ENCODE results near the gene C10orf90. TPM values are rescaled to one million over a fixed set of nuclear protein-coding genes. Genes with fewer than 3 reads are reported as not detected.

C10orf90 gene
- total RNA-seq, 4 donors from 2014 or later: not detected

GRCh38 chr10:126470991-126471390 lies 199.5 kb downstream of the C10orf90 start:
- no peaks in the 10 kb centered on the region for H3K36me3 ChIP-seq
- DNase-seq: no peak
- no peak overlapping the region for H3K27ac ChIP-seq
- H3K4me3 ChIP-seq: no peak overlapping the region
- no peak for TF ChIP-seq CTCF (IDR thresholded peaks at IDR 0.05)
- TF ChIP-seq POLR2A (IDR thresholded peaks at IDR 0.05): no peak
- no peaks in the 10 kb centered on the region for H3K9me3 ChIP-seq
- H3K27me3 ChIP-seq: no peaks in the 10 kb centered on the region
- H3K4me1 ChIP-seq: no peaks in the 10 kb centered on the region

- Histone ChIP-seq H3K4me1 (no peaks in the 10 kb centered on the region), H3K4me3 (no peak overlapping the region), H3K27ac (no peak overlapping the region), H3K9me3 (no peaks in the 10 kb centered on the region), H3K36me3 (no peaks in the 10 kb centered on the region), H3K27me3 (no peaks in the 10 kb centered on the region)
- no peak for DNase-seq
- no peak for TF ChIP-seq POLR2A (IDR thresholded peaks at IDR 0.05)
- TF ChIP-seq CTCF (IDR thresholded peaks at IDR 0.05): no peak
These were observed 200.8 kb downstream of the C10orf90 start for GRCh38 chr10:126469692-126470091.

GRCh38 chr10:126468876-126469643 lies 201.4 kb downstream of the C10orf90 start:
- no peak for DNase-seq

GRCh38 chr10:126468467-126468866 lies 202.0 kb downstream of the C10orf90 start:
- Histone ChIP-seq H3K36me3 (no peaks in the 10 kb centered on the region), H3K4me1 (no peaks in the 10 kb centered on the region), H3K27ac (no peak overlapping the region), H3K9me3 (no peaks in the 10 kb centered on the region), H3K4me3 (no peak overlapping the region), H3K27me3 (no peaks in the 10 kb centered on the region)
- no peak for DNase-seq
- TF ChIP-seq POLR2A (IDR thresholded peaks at IDR 0.05) (no peak), CTCF (IDR thresholded peaks at IDR 0.05) (no peak)

More at GRCh38 chr10:126468876-126469643, 201.4 kb downstream of the C10orf90 start:
- Histone ChIP-seq H3K36me3 (no peaks in the 10 kb centered on the region), H3K27me3 (no peaks in the 10 kb centered on the region), H3K4me3 (no peak overlapping the region), H3K4me1 (no peaks in the 10 kb centered on the region), H3K27ac (no peak overlapping the region), H3K9me3 (no peaks in the 10 kb centered on the region)
- TF ChIP-seq CTCF (IDR thresholded peaks at IDR 0.05) (no peak), POLR2A (IDR thresholded peaks at IDR 0.05) (no peak)

GRCh38 chr10:126465771-126466170 lies 204.7 kb downstream of the C10orf90 start:
- no peaks in the 10 kb centered on the region for H3K27me3 ChIP-seq
- no peak overlapping the region for H3K4me3 ChIP-seq

More at GRCh38 chr10:126465771-126466170, 204.7 kb downstream of the C10orf90 start:
- Histone ChIP-seq H3K9me3 (no peaks in the 10 kb centered on the region), H3K27ac (no peak overlapping the region), H3K4me1 (no peaks in the 10 kb centered on the region), H3K36me3 (no peaks in the 10 kb centered on the region)
- DNase-seq: no peak
- TF ChIP-seq POLR2A (IDR thresholded peaks at IDR 0.05) (no peak), CTCF (IDR thresholded peaks at IDR 0.05) (no peak)

Measured in Peyer's patch (tissue), 4 donors.